Kidney epithelial cell (primary cell): Measurements from ENCODE around the gene CD46. TPM values are rescaled to one million over a fixed set of nuclear protein-coding genes. Genes with fewer than 3 reads are reported as not detected.

Experiments
- DNase-seq: peaks from one replicate; pipeline ENCODE4 v3.0.0-alpha.2; 2010; ENCODE audit warnings: low read depth
- H3K27me3 ChIP-seq: 2 replicates; pipeline ENCODE4 v1.6.0; 2011; ENCODE audit warnings: low read length; ENCODE audit not compliant: control insufficient read depth, insufficient read depth
- H3K36me3 ChIP-seq: 2 replicates; pipeline ENCODE4 v1.5.1; 2011; ENCODE audit warnings: low read length; ENCODE audit not compliant: control insufficient read depth, insufficient read depth
- H3K4me3 ChIP-seq: 2 replicates; pipeline ENCODE4 v1.5.1; 2011; ENCODE audit warnings: low read depth, mild to moderate bottlenecking, control low read depth, low read length
- CTCF ChIP-seq: IDR thresholded peaks from 2 replicates; pipeline ENCODE4 v1.5.1; 2011; ENCODE audit warnings: mild to moderate bottlenecking, moderate library complexity, low read length, control low read depth, inconsistent platforms; ENCODE audit not compliant: insufficient read depth, poor library complexity, severe bottlenecking
- total RNA-seq: library from RNA; depleted of rRNA; stranded (reverse); fragments of >200 nt; gene quantifications from 2 replicates; pipeline ENCODE4 v1.2.3, GENCODE V29; 2015

CD46 gene
- total RNA-seq, 1 donor from 2014 or later: 138 TPM

GRCh38 chr1:207779008-207779407 lies 27.2 kb downstream of the CD46 start:
- DNase-seq: no peak
- no peak for TF ChIP-seq CTCF
- Histone ChIP-seq H3K36me3 (peaks cover 1% of the 10 kb centered on the region), H3K27me3 (no peaks in the 10 kb centered on the region), H3K4me3 (no peak overlapping the region)

DNA sequence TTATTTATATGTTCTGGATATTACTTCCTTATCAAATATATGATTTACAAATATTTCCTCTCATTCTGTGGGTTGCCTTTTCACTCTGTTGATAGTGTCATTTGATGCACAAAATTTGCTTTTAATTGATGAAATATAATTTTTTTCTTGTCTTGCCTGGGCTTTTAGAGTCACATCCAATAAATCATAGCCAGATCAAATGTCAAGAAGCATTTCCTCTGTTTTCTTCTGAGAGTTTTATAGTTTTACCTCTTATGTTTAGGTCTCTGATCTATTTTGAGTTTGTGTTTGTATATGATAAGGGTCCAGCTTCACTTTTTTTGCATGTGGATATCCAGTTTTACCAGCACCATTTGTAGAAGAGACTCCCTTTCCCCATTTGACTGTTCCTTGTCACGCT lies 29.5 kb downstream of the CD46 start:
- Histone ChIP-seq H3K4me3 (no peak overlapping the region), H3K27me3 (no peaks in the 10 kb centered on the region), H3K36me3 (no peaks in the 10 kb centered on the region)
- TF ChIP-seq CTCF: no peak
- DNase-seq: no peak

DNA sequence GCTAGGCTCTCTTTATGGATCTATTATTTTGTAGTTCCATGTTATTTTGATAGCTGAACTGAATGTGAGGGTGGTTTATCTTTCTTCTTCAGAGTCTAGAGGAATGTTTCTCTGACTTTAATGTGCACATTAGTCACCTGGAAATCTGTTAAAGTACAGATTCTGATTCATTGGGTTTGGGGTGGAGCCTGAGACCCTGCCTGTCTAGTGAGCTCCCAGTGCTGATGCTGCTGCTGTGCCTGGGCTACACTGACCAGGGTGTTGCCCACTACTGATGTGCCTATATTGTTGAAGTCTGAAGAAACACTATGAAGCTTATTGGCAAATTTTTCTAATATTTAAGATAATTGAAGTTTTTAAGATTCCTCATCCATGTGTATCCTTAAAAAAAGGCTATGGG lies 35.9 kb downstream of the CD46 start:
- H3K36me3 ChIP-seq: no peaks in the 10 kb centered on the region
- no peak for DNase-seq
- H3K27me3 ChIP-seq: no peaks in the 10 kb centered on the region
- TF ChIP-seq CTCF: no peak
- no peak overlapping the region for H3K4me3 ChIP-seq

GRCh38 chr1:207789386-207789785 lies 37.5 kb downstream of the CD46 start:
- peaks cover 2% of the 10 kb centered on the region for H3K36me3 ChIP-seq
- no peak for DNase-seq
- TF ChIP-seq CTCF: no peak
- H3K27me3 ChIP-seq: no peaks in the 10 kb centered on the region
- H3K4me3 ChIP-seq: no peak overlapping the region

- Histone ChIP-seq H3K27me3 (no peaks in the 10 kb centered on the region), H3K36me3 (peaks cover 2% of the 10 kb centered on the region), H3K4me3 (no peak overlapping the region)
- DNase-seq: no peak
- no peak for TF ChIP-seq CTCF
These were observed 38.2 kb downstream of the CD46 start for GRCh38 chr1:207789792-207790787.
